ENCODE measurements around the gene RNF152. TPM values are rescaled to one million over a fixed set of nuclear protein-coding genes. Genes with fewer than 3 reads are reported as not detected.

Gene RNF152
- total RNA-seq, 3 donors from 2014 or later: 8.6 to 64.5 (median 31.5) TPM

- Histone ChIP-seq H3K4me3 (peak overlapping the region in 1 of 3 donors; percentile 84), H3K9me3 (no peaks in the 10 kb centered on the region), H3K27ac (no peak overlapping the region), H3K27me3 (no peaks in the 10 kb centered on the region), H3K4me1 (no peaks in the 10 kb centered on the region), H3K36me3 (no peaks in the 10 kb centered on the region)
- no peak for DNase-seq (ENCODE audit: low spot score in 2 of 2)
- TF ChIP-seq POLR2A (IDR thresholded peaks at IDR 0.05) (no peak), CTCF (IDR thresholded peaks at IDR 0.05) (no peak), POLR2AphosphoS5 (IDR thresholded peaks at IDR 0.05) (no peak)
- intact Hi-C loops (cut with DNase I; ENCODE audit: low total_unique reads): loop anchor here (10.0 kb wide), 1 partner anchor 306 kb away; no protein-coding TSS in a partner anchor
Measured at GRCh38 chr18:61891271-61891670, 1.5 kb downstream of the RNF152 start.

- no peak for DNase-seq (ENCODE audit: low spot score in 2 of 2)
- no peaks in the 10 kb centered on the region for H3K36me3 ChIP-seq
- no peaks in the 10 kb centered on the region for H3K4me1 ChIP-seq
- peak overlapping the region in 1 of 3 donors; percentile 19 for H3K4me3 ChIP-seq
- TF ChIP-seq POLR2A (IDR thresholded peaks at IDR 0.05): no peak
- TF ChIP-seq CTCF (IDR thresholded peaks at IDR 0.05): no peak
- TF ChIP-seq POLR2AphosphoS5 (IDR thresholded peaks at IDR 0.05): no peak
- H3K9me3 ChIP-seq: no peaks in the 10 kb centered on the region
- no peaks in the 10 kb centered on the region for H3K27me3 ChIP-seq
- intact Hi-C loops (cut with DNase I; ENCODE audit: low total_unique reads): loop anchor here (10.0 kb wide), 1 partner anchor 306 kb away; no protein-coding TSS in a partner anchor
- H3K27ac ChIP-seq: no peak overlapping the region
Measured at GRCh38 chr18:61890344-61890743, 2.5 kb downstream of the RNF152 start.

- H3K4me3 ChIP-seq: no peak overlapping the region
- H3K27me3 ChIP-seq: no peaks in the 10 kb centered on the region
- H3K9me3 ChIP-seq: no peaks in the 10 kb centered on the region
- intact Hi-C loops (cut with DNase I; ENCODE audit: low total_unique reads): no loop called here
- H3K27ac ChIP-seq: peak overlapping the region in 1 of 2 donors; percentile 19
- no peak for DNase-seq (ENCODE audit: low spot score in 2 of 2)
- H3K4me1 ChIP-seq: no peaks in the 10 kb centered on the region
- H3K36me3 ChIP-seq: no peaks in the 10 kb centered on the region
- TF ChIP-seq CTCF (IDR thresholded peaks at IDR 0.05): no peak
- no peak for TF ChIP-seq POLR2A (IDR thresholded peaks at IDR 0.05)
- no peak for TF ChIP-seq POLR2AphosphoS5 (IDR thresholded peaks at IDR 0.05)
Measured at GRCh38 chr18:61889541-61889940, 3.3 kb downstream of the RNF152 start.

- Histone ChIP-seq H3K27ac (peak overlapping the region in 1 of 2 donors; percentile 53), H3K4me3 (no peak overlapping the region), H3K36me3 (no peaks in the 10 kb centered on the region), H3K27me3 (no peaks in the 10 kb centered on the region), H3K9me3 (no peaks in the 10 kb centered on the region), H3K4me1 (no peaks in the 10 kb centered on the region)
- DNase-seq (ENCODE audit: low spot score in 2 of 2): no peak
- TF ChIP-seq CTCF (IDR thresholded peaks at IDR 0.05) (no peak), POLR2AphosphoS5 (IDR thresholded peaks at IDR 0.05) (no peak), POLR2A (IDR thresholded peaks at IDR 0.05) (no peak)
- intact Hi-C loops (cut with DNase I; ENCODE audit: low total_unique reads): no loop called here
Measured at GRCh38 chr18:61888622-61889021, 4.2 kb downstream of the RNF152 start.

GRCh38 chr18:61887838-61888237, 5.0 kb downstream of the RNF152 start:
- no peaks in the 10 kb centered on the region for H3K36me3 ChIP-seq
- TF ChIP-seq CTCF (IDR thresholded peaks at IDR 0.05) (no peak), POLR2AphosphoS5 (IDR thresholded peaks at IDR 0.05) (no peak), POLR2A (IDR thresholded peaks at IDR 0.05) (no peak)
- no peak for DNase-seq (ENCODE audit: low spot score in 2 of 2)

More at GRCh38 chr18:61887838-61888237, 5.0 kb downstream of the RNF152 start:
- peak overlapping the region in 1 of 2 donors; percentile 53 for H3K27ac ChIP-seq
- intact Hi-C loops (cut with DNase I; ENCODE audit: low total_unique reads): no loop called here
- no peak overlapping the region for H3K4me3 ChIP-seq
- no peaks in the 10 kb centered on the region for H3K9me3 ChIP-seq
- H3K4me1 ChIP-seq: no peaks in the 10 kb centered on the region
- H3K27me3 ChIP-seq: no peaks in the 10 kb centered on the region
